ENCODE results near the gene PIGV.

DNA sequence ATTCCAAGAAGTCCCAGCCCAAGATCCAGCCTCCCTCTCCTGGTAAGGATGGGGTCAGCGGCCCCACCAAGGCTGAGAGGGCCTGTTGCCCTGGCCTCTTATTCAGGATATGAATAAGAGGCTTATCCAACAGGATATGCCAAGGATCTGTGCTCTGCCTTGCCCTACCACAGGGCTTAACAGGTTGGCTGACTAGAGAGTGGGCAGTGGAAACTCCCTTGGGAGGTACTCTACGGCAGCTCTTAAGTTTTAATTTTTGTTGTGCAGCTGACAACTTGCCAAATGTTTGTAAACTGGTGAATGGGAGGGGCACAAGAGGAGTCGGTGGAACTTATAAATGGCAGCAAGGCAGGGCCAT, 16.5 kb upstream of the PIGV start:
- TF ChIP-seq, protein P1, sequence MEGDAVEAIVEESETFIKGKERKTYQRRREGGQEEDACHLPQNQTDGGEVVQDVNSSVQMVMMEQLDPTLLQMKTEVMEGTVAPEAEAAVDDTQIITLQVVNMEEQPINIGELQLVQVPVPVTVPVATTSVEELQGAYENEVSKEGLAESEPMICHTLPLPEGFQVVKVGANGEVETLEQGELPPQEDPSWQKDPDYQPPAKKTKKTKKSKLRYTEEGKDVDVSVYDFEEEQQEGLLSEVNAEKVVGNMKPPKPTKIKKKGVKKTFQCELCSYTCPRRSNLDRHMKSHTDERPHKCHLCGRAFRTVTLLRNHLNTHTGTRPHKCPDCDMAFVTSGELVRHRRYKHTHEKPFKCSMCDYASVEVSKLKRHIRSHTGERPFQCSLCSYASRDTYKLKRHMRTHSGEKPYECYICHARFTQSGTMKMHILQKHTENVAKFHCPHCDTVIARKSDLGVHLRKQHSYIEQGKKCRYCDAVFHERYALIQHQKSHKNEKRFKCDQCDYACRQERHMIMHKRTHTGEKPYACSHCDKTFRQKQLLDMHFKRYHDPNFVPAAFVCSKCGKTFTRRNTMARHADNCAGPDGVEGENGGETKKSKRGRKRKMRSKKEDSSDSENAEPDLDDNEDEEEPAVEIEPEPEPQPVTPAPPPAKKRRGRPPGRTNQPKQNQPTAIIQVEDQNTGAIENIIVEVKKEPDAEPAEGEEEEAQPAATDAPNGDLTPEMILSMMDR (IDR thresholded peaks at IDR 0.05; ENCODE audit: insufficient read depth, low read length, poor library complexity, severe bottlenecking), result no peak
- no peak for TF ChIP-seq EZH2phosphoT487 (conservative IDR thresholded peaks at IDR 0.05; ENCODE audit: low read length)
